NCI-H82 treated with DMSO at 0.1 percent for 48 hours (cell line): Measurements from ENCODE around the gene CDK2.

Source experiments
- DNase-seq: peaks from one replicate; lab custom pipeline; 2025; ENCODE audit not compliant: unreplicated experiment; lab: John Stamatoyannopoulos, UW

Gene CDK2

DNA sequence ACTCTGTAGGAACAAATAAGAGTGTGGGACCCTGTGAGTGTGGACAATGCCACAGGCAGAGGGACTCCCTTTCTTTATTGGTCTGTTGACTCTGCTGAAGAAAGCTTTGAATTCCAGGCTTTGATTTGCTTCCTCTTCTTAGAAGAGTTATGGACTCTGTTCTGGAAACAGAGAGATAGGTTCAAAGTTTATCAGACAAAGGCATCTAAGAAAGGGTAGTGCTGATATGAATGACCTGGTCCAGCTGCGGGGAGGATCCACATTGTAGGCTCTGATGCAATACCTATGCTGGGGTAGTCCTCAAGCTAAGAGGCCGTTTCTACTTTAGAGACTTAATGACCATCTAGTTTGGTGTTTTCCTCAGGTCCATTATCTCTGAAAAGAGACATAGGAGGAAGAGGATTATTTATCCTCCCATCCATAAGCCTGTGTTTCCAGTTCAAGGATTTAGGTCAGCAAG is 43.5 kb downstream of the CDK2 start:
- DNase-seq, result no peak

DNA sequence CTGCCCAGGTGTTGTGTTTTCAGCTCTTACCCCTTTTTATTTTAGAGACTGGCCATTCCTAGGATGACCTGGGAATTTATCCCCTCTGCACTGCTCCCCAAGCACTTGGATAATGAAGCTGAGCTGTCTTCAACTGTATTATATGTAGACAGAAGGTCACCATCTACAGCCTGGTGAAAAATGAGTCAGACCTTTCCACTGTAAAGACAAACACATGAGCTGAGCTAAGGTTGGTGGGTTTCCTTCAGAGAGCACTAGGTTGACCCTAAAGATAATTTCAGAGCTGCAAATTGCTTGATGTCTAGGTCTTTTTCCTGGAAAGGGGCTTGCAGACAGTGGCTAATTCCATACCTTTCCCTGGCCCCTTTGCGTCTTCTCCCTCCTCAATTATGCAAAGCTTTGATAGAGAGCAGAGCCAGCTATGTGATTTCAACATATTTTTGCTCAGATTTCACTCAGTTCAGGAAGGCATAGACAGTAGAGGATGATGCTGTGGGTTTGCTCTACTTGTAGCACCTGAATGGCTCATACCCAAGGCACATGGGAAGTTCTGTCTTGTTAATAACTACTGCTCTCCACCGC is 45.0 kb downstream of the CDK2 start:
- DNase-seq, result no peak

DNA sequence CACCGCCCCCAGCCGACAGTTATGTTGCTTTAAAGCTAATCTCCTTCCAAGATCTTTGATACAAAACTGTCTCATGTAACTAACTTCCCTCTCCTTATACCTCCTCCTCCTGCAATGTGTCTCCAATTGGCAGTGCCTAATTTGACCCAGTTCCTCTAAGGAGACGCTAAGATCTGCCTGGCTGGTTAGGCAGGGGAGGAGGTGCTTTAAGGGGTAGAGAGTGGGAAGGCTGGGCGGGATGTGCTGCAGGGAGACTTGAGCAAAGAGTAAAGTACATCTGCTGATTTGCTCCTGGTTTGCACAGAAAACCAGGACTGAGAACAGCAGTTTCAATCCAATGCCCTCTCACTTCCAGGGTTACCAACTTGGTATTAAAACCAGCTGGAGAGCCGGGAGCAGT is 46.9 kb downstream of the CDK2 start:
- no peak for DNase-seq

DNA sequence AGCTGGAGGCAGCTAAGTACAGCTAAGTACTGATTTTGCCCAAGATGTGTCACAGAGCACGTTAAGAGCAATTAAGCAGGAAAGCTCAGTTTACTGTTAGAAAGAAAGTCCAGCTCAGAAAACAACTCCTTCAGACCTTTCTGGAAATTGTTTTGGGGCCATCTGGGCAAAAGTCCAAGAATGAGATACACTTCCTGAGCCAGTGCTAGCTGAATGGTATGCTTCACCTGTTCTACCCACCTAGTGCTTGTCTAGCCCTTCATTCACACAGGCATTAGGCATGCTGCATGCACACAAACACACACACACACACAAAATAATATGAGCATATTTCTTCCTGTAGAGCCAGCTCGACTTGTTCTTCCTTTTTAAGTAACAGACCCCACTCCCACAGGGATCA is 47.6 kb downstream of the CDK2 start:
- DNase-seq, result no peak

GRCh38 chr12:56017181-56017580 is 50.6 kb downstream of the CDK2 start:
- DNase-seq, result no peak

- DNase-seq, result no peak
Measured at GRCh38 chr12:56018356-56018755, 51.7 kb downstream of the CDK2 start.

DNA sequence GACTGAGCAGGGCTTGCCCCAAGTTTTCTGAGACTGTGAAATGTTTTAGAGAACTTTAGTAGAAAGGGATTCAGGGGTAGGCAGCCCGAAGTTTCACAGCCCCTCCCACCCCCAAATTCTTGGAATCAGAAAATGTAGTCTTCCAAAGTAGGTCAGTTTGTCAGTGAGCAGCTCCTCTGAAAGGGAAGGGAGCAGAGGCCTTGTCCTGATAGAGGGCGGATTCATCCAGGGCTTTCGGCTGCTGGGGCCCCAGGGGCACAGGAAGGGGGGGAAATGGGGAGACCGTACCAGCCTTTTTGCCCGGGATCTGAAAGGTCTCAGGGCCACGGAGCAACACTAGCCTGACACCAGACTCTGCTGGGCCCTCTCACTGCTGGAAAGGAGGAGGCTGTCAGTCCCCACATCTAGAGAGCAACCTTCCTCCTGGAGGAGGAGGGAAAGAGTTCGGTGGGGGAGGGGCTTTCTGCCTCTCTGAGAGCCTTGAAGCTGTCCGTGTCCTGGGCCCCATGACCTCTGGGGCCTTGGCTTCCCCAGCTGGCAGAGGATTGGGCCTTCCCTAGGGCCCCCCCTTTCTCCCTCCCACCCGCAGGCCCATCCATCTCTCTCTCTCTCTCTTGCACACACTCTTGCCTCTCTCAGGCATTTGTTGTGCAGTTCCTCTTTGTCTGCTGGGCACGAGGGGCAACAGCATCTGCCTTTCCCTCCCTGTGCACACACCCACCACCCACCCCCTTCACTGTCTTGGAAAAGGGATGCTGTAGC is 54.0 kb downstream of the CDK2 start, which contains the start of gene IKZF4:
TSS of gene IKZF4 (plus strand) at position 621 of the 762 bp plus-strand sequence. CDS start 451 bp downstream, outside the sequence.
- DNase-seq, result no peak

- DNase-seq, result no peak
Measured at GRCh38 chr12:56021889-56022497, 55.4 kb downstream of the CDK2 start.
